GM13977 (cell line): ENCODE data around the gene PRUNE2.

Experiments
- DNase-seq: peaks from one replicate; pipeline ENCODE4 v3.0.0; 2012; ENCODE audit warnings: low spot score
- in situ Hi-C: fragments of 300-500 bp; cut with MboI; formaldehyde crosslinking; loops from one replicate; pipeline ENCODE4 v1.12.0; 2022; ENCODE audit warnings: low sequenced_read_pairs, low pct_unique_long_range_greater_than_20kb, mixed read lengths, inconsistent platforms; ENCODE audit not compliant: unreplicated experiment
- TF ChIP-seq, protein P1 (sequence below): IDR thresholded peaks from 2 replicates; pipeline ENCODE4 v1.5.1; 2012; ENCODE audit warnings: mild to moderate bottlenecking, control low read depth; ENCODE audit not compliant: insufficient read depth; ENCODE audit errors: extremely low read depth, missing control alignments

The PRUNE2 gene

DNA sequence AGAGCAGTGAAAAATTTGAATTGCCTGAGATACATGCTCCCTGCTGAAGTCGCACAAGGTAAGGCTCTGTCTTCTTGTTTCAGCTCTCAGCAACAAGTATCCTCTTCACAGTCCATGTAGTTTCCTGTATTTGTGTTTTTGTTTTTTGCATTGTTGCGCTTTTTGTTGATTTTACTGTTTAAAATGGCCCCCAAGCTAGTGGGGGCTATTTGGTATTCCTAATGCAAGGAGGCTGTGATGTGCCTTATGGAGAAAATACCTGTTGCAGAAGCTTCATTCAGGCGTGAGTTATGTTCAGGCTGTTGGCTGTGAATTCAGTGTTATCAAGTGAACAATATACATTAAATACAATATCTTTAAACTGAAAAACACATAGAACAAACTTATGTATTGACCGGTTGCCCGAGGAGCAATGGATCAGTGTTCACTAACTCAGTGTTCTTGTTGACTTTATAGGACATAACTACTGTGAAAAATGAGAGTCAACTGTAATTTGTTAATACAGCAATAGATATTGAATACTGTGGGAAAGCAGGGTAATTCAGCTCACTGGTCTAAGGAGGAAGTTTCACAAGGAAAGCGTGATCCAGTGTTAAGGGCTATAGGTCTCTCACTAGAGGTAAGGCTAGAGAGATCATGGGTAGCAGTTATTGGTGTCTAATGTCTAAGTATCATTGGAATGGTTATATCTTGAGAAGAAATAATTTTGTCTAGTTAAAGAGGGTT, 296.5 kb downstream of the PRUNE2 start:
- in situ Hi-C loops, result no loop called here
- DNase-seq, result no peak
- TF ChIP-seq, protein P1, sequence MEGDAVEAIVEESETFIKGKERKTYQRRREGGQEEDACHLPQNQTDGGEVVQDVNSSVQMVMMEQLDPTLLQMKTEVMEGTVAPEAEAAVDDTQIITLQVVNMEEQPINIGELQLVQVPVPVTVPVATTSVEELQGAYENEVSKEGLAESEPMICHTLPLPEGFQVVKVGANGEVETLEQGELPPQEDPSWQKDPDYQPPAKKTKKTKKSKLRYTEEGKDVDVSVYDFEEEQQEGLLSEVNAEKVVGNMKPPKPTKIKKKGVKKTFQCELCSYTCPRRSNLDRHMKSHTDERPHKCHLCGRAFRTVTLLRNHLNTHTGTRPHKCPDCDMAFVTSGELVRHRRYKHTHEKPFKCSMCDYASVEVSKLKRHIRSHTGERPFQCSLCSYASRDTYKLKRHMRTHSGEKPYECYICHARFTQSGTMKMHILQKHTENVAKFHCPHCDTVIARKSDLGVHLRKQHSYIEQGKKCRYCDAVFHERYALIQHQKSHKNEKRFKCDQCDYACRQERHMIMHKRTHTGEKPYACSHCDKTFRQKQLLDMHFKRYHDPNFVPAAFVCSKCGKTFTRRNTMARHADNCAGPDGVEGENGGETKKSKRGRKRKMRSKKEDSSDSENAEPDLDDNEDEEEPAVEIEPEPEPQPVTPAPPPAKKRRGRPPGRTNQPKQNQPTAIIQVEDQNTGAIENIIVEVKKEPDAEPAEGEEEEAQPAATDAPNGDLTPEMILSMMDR, result no peak

GRCh38 chr9:76608575-76609273, 297.2 kb downstream of the PRUNE2 start:
- TF ChIP-seq, protein P1, result no peak
- in situ Hi-C loops, result no loop called here
- DNase-seq, result no peak

DNA sequence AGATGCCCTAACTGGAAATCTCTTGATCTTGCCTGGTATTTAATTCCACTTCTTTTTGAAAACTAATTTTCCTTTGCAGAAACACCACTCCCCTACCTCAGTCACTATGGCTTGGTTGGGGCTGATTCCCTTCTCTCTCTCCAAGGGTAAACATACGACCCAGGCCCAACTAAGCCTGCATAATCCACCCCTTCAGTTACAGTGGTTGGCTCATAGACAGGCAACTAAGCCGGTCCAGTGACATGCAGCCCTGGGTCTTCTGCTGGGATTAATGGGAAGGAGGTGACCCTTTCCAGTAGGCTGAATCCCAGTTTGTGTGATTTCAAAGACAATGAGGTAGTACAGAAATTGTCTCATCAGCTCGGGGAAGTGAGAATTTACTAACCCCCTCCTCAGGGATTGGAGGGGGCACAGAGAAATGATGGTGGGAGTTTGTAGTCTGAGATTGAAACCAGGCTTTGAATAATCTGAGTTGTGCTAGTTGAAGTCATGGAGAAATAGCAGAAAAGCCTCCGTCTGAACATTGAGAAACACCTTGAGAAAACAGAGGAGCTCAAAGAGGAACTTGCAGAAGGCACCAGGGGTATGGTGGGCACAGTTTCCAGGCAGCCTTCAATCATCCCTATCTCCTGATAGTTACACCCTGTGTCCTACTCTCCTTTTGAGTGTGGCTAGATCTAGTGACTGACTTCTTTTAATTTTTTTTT, 298.0 kb downstream of the PRUNE2 start:
- no peak for DNase-seq
- TF ChIP-seq, protein P1, result no peak
- in situ Hi-C loops, result no loop called here

DNA sequence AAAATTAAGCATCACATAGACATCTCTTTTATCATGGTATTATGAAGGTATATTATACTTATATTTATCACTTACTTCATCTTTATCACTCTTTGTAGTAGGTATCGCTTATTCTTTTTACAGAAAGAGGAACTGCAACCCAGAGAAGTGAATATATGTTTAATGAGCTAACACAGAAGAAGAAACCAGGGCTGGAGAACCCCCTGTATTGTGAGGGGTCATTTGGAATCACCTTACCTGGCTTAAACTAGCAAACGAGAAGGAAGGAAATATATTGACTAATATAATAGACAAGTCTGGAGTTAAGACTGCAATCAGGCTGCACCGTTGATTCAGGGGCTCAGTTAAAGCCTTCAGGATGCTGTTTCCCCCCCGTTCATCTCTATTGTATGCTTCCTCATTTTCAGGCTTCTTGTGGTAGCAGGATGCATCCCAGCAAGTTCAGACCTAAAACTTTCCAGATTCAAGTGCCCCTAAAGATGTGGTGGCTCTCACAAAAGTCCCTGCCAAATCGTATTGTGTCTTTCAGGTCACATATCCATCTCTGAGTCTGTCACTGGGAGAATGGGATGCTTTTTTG, 300.5 kb downstream of the PRUNE2 start:
- TF ChIP-seq, protein P1, result no peak
- peak; percentile 58 for DNase-seq
- in situ Hi-C loops, result no loop called here

- in situ Hi-C loops, result no loop called here
- DNase-seq, result no peak
- TF ChIP-seq, protein P1, result no peak
These were observed 301.9 kb downstream of the PRUNE2 start for GRCh38 chr9:76603931-76604570.

DNA sequence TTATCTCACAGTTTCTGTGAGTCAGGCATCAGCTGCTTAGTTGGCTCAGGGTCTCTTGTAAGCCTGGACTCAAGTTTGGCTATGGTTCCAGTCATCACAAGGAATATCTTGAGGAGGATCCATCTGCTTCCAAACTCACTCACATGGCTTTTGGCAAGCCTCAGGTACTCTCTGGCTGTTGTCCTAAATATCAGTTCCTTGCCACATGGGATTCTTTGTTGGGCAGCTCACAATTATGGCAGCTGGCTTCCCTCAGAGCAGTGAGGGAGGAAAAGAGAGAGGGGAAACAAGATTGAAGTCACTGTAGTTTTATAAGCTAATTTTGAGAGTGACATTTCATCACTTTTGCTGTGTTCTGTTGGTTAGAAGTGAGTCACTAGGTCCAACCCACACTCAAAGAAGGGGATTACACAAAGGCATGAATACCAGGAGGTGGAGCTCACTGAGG, 302.4 kb downstream of the PRUNE2 start:
- DNase-seq, result no peak
- TF ChIP-seq, protein P1, result no peak
- in situ Hi-C loops, result no loop called here
